Left lung (tissue), 10 donors: Measurements from ENCODE around the gene MYBPC2. TPM values are rescaled to one million over a fixed set of nuclear protein-coding genes. Genes with fewer than 3 reads are reported as not detected.

Experiments
- ATAC-seq: fragments of 200-7000 bp; cut with Tn5 transposase; one replicate; pipeline ENCODE4 v1.9.1; 2020; ENCODE audit warnings: moderate library complexity
- DNase-seq, 4 donors: peaks; one replicate each; pipeline ENCODE4 v3.0.0-alpha.2; 2013 to 2020
- H3K27ac ChIP-seq, 2 donors: fragments of 200-600 bp; sonication (generic) in 1 of 2; one replicate each; pipeline versions ENCODE4 v1.5.0 to v1.8.0; 2020 to 2021
- H3K27me3 ChIP-seq, 2 donors: fragments of 200-600 bp; sonication (generic) in 1 of 2; one replicate each; pipeline versions ENCODE4 v1.5.0 to v1.8.0; 2020 to 2021
- H3K36me3 ChIP-seq, 2 donors: fragments of 200-600 bp; sonication (generic) in 1 of 2; one replicate each; pipeline versions ENCODE4 v1.5.0 to v1.8.0; 2020 to 2021
- H3K4me1 ChIP-seq, 2 donors: fragments of 200-600 bp; one replicate each; pipeline ENCODE4 v1.8.0; 2021
- H3K4me3 ChIP-seq, 2 donors: fragments of 200-600 bp; sonication (generic) in 1 of 2; one replicate each; pipeline versions ENCODE4 v1.5.0 to v1.8.0; 2020 to 2021; ENCODE audit warnings: mild to moderate bottlenecking in 1 of 2
- H3K9me3 ChIP-seq, 2 donors: fragments of 200-600 bp; sonication (generic) in 1 of 2; one replicate each; pipeline versions ENCODE4 v1.5.0 to v1.8.0; 2020 to 2021
- CTCF ChIP-seq, 2 donors: fragments of 200-600 bp; sonication (generic) in 1 of 2; IDR thresholded peaks; one replicate each; pipeline versions ENCODE4 v1.5.0 to v1.8.0; 2021; ENCODE audit warnings: antibody characterized with exemption in 2 of 2
- intact Hi-C, 2 donors: fragments of 100-400 bp; cut with DNase I; formaldehyde crosslinking; loops; one replicate each; pipeline versions ENCODE4 v1.11.2 to v1.14.2; 2022
- polyA plus RNA-seq, 6 donors: library from polyadenylated mRNA; unstranded; fragments of 120-200 nt; gene quantifications; one replicate each; pipeline ENCODE4 v1.2.1, GENCODE V29; 2013; ENCODE audit not compliant: insufficient read length in 6 of 6
- total RNA-seq, 2 donors: library from RNA; stranded (reverse); fragmentation: NEBNext Ultra II Directional; extraction: Animal tissue kit (Norgen Biotek cat#: 25700); gene quantifications; one replicate each; pipeline ENCODE4 v1.2.1, GENCODE V29; 2021
- donor health status: DM: no; HTN: yes; CAD: no.
- donor health status: DM: no; HTN: no; CAD: no.

Gene MYBPC2
- total and polyA plus RNA-seq, 8 donors = 0.06 to 0.70 (median 0.21) TPM; not detected in 2

GRCh38 chr19:50402544-50403301 is 30.0 kb upstream of the MYBPC2 start:
- no peak for DNase-seq
- H3K36me3 ChIP-seq = peaks cover 0 to 76% of the 10 kb centered on the region in 2 donors
- no peaks in the 10 kb centered on the region for H3K9me3 ChIP-seq

GRCh38 chr19:50406156-50406820 is 26.4 kb upstream of the MYBPC2 start:
- intact Hi-C loops = no loop called here
- TF ChIP-seq CTCF (IDR thresholded peaks at IDR 0.05) = no peak
- no peaks in the 10 kb centered on the region for H3K27me3 ChIP-seq
- DNase-seq (no peak), ATAC-seq (no peak)
- no peak overlapping the region for H3K27ac ChIP-seq
- no peaks in the 10 kb centered on the region for H3K4me1 ChIP-seq
- H3K4me3 ChIP-seq = no peak overlapping the region
- H3K9me3 ChIP-seq = no peaks in the 10 kb centered on the region
- peaks cover 0 to 96% of the 10 kb centered on the region in 2 donors for H3K36me3 ChIP-seq

More at GRCh38 chr19:50402544-50403301, 30.0 kb upstream of the MYBPC2 start:
- no peaks in the 10 kb centered on the region for H3K27me3 ChIP-seq
- intact Hi-C loops = no loop called here
- ATAC-seq = no peak
- no peak overlapping the region for H3K27ac ChIP-seq
- H3K4me3 ChIP-seq = no peak overlapping the region
- H3K4me1 ChIP-seq = no peaks in the 10 kb centered on the region
- no peak for TF ChIP-seq CTCF (IDR thresholded peaks at IDR 0.05)

GRCh38 chr19:50406829-50407228 is 25.9 kb upstream of the MYBPC2 start:
- intact Hi-C loops = no loop called here
- H3K4me3 ChIP-seq = no peak overlapping the region
- ATAC-seq = no peak
- no peak for DNase-seq
- no peak overlapping the region for H3K27ac ChIP-seq
- no peak for TF ChIP-seq CTCF (IDR thresholded peaks at IDR 0.05)
- H3K27me3 ChIP-seq = no peaks in the 10 kb centered on the region
- peaks cover 0 to 96% of the 10 kb centered on the region in 2 donors for H3K36me3 ChIP-seq
- H3K4me1 ChIP-seq = no peaks in the 10 kb centered on the region
- no peaks in the 10 kb centered on the region for H3K9me3 ChIP-seq

GRCh38 chr19:50409347-50409746 is 23.3 kb upstream of the MYBPC2 start:
- ATAC-seq (no peak), DNase-seq (no peak)
- H3K4me3 ChIP-seq = no peak overlapping the region
- intact Hi-C loops = no loop called here
- H3K27ac ChIP-seq = no peak overlapping the region
- H3K4me1 ChIP-seq = no peaks in the 10 kb centered on the region
- peaks cover 0 to 78% of the 10 kb centered on the region in 2 donors for H3K36me3 ChIP-seq
- no peaks in the 10 kb centered on the region for H3K27me3 ChIP-seq
- no peak for TF ChIP-seq CTCF (IDR thresholded peaks at IDR 0.05)
- H3K9me3 ChIP-seq = no peaks in the 10 kb centered on the region

GRCh38 chr19:50410109-50410508 is 22.6 kb upstream of the MYBPC2 start:
- intact Hi-C loops = loop anchor here in 1 of 2 donors (10.0 kb wide), 1 partner anchor 45 kb away; the partner anchor contains the start of gene NAPSA
- no peak for TF ChIP-seq CTCF (IDR thresholded peaks at IDR 0.05)
- ATAC-seq = no peak

More at GRCh38 chr19:50410109-50410508, 22.6 kb upstream of the MYBPC2 start:
- peaks cover 0 to 7% of the 10 kb centered on the region in 2 donors for H3K4me1 ChIP-seq
- H3K27me3 ChIP-seq = no peaks in the 10 kb centered on the region
- peaks cover 0 to 71% of the 10 kb centered on the region in 2 donors for H3K36me3 ChIP-seq
- no peak for DNase-seq
- no peak overlapping the region for H3K27ac ChIP-seq
- H3K9me3 ChIP-seq = no peaks in the 10 kb centered on the region
- H3K4me3 ChIP-seq = no peak overlapping the region
